Endodermal cell (in vitro differentiated cells): ENCODE measurements around the gene OR8B8. TPM values are rescaled to one million over a fixed set of nuclear protein-coding genes. Genes with fewer than 3 reads are reported as not detected.

ENCODE experiments used
- total RNA-seq, 2 donors: library from RNA; stranded (reverse); fragmentation: NEBNext Ultra II Directional in 1 of 2; extraction: Animal tissue kit (Norgen Biotek cat#: 25700) in 1 of 2; gene quantifications; 2 replicates in 1 of 2; 3 replicates in 1 of 2; pipeline ENCODE4 v1.2.1, GENCODE V29; 2021

The OR8B8 gene
- total RNA-seq, 2 donors from 2014 or later, result not detected

Other genes with a start within 250 kb of the OR8B8 start
- under 1 TPM in 1 of 2 donors, not detected in 1; 0.11 TPM for gene OR8G1, start 204.6 kb downstream of the OR8B8 start, total RNA-seq
- under 1 TPM in 1 of 2 donors, not detected in 1; 0.18 TPM for gene OR8G5, start 189.3 kb downstream of the OR8B8 start, total RNA-seq
- gene OR8D1, start 131.7 kb downstream of the OR8B8 start, total RNA-seq, result not detected
- gene OR8D2, start 125.5 kb downstream of the OR8B8 start, total RNA-seq, result not detected
- gene OR8B2, start 61.2 kb downstream of the OR8B8 start, total RNA-seq, result not detected
- gene OR8B3, start 46.7 kb downstream of the OR8B8 start, total RNA-seq, result not detected
- gene OR8B4, start 20.8 kb downstream of the OR8B8 start, total RNA-seq, result not detected
- gene OR8B12, start 98.0 kb upstream of the OR8B8 start, total RNA-seq, result not detected
- under 1 TPM; 0.22 to 0.35 TPM for gene OR8A1, start 124.3 kb upstream of the OR8B8 start, total RNA-seq
- not detected for gene PANX3, start 165.7 kb upstream of the OR8B8 start, total RNA-seq
- gene TBRG1, start 177.2 kb upstream of the OR8B8 start, total RNA-seq, result 10 to 100 TPM; 30.9 to 31.3 TPM
- gene SIAE, start 228.0 kb upstream of the OR8B8 start, total RNA-seq, result 1 to 10 TPM; 4.4 to 7.4 TPM
- gene SPA17, start 228.2 kb upstream of the OR8B8 start, total RNA-seq, result 10 to 100 TPM; 19.6 to 21.8 TPM